ENCODE data around the gene ZFP36L1. TPM values are rescaled to one million over a fixed set of nuclear protein-coding genes. Genes with fewer than 3 reads are reported as not detected.
A peak's percentile ranks its signal among the peaks of the same experiment; 100 is the strongest.

Gene ZFP36L1
- total and polyA plus RNA-seq, 2 experiments from 2014 or later = 219 to 1,327 TPM

GRCh38 chr14:68815298-68816182 lies 22.7 kb upstream of the ZFP36L1 start:
- TF ChIP-seq, protein P1, sequence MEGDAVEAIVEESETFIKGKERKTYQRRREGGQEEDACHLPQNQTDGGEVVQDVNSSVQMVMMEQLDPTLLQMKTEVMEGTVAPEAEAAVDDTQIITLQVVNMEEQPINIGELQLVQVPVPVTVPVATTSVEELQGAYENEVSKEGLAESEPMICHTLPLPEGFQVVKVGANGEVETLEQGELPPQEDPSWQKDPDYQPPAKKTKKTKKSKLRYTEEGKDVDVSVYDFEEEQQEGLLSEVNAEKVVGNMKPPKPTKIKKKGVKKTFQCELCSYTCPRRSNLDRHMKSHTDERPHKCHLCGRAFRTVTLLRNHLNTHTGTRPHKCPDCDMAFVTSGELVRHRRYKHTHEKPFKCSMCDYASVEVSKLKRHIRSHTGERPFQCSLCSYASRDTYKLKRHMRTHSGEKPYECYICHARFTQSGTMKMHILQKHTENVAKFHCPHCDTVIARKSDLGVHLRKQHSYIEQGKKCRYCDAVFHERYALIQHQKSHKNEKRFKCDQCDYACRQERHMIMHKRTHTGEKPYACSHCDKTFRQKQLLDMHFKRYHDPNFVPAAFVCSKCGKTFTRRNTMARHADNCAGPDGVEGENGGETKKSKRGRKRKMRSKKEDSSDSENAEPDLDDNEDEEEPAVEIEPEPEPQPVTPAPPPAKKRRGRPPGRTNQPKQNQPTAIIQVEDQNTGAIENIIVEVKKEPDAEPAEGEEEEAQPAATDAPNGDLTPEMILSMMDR (IDR thresholded peaks at IDR 0.05; ENCODE audit: low read depth, low read length) = no peak
- H3K9me3 ChIP-seq (ENCODE audit: low read depth) = no peaks in the 10 kb centered on the region
- H3K36me3 ChIP-seq = no peaks in the 10 kb centered on the region
- DNase-seq (ENCODE audit: low read depth in 1 of 2, low spot score in 1 of 2) = no peak
- no peak overlapping the region for H3K4me3 ChIP-seq
- no peaks in the 10 kb centered on the region for H3K27me3 ChIP-seq
- peaks cover 31% of the 10 kb centered on the region for H3K4me1 ChIP-seq (ENCODE audit: low read depth)
- peak overlapping the region; percentile 98 for H3K27ac ChIP-seq

GRCh38 chr14:68814539-68815297 lies 21.9 kb upstream of the ZFP36L1 start:
- Histone ChIP-seq H3K9me3 (ENCODE audit: low read depth) (no peaks in the 10 kb centered on the region), H3K4me1 (ENCODE audit: low read depth) (peaks cover 31% of the 10 kb centered on the region), H3K4me3 (peak overlapping the region; percentile 3), H3K36me3 (no peaks in the 10 kb centered on the region), H3K27me3 (no peaks in the 10 kb centered on the region), H3K27ac (peak overlapping the region; percentile 74)
- TF ChIP-seq, protein P1 (IDR thresholded peaks at IDR 0.05; ENCODE audit: low read depth, low read length) = no peak
- peak; percentile 66 to 70 for DNase-seq (ENCODE audit: low read depth in 1 of 2, low spot score in 1 of 2)

GRCh38 chr14:68814238-68814538 lies 21.3 kb upstream of the ZFP36L1 start:
- no peak for DNase-seq (ENCODE audit: low read depth in 1 of 2, low spot score in 1 of 2)
- Histone ChIP-seq H3K27ac (peak overlapping the region; percentile 74), H3K9me3 (ENCODE audit: low read depth) (no peaks in the 10 kb centered on the region), H3K36me3 (no peaks in the 10 kb centered on the region), H3K27me3 (no peaks in the 10 kb centered on the region), H3K4me3 (peak overlapping the region; percentile 3), H3K4me1 (ENCODE audit: low read depth) (peaks cover 26% of the 10 kb centered on the region)
- TF ChIP-seq, protein P1 (IDR thresholded peaks at IDR 0.05; ENCODE audit: low read depth, low read length) = no peak

DNA sequence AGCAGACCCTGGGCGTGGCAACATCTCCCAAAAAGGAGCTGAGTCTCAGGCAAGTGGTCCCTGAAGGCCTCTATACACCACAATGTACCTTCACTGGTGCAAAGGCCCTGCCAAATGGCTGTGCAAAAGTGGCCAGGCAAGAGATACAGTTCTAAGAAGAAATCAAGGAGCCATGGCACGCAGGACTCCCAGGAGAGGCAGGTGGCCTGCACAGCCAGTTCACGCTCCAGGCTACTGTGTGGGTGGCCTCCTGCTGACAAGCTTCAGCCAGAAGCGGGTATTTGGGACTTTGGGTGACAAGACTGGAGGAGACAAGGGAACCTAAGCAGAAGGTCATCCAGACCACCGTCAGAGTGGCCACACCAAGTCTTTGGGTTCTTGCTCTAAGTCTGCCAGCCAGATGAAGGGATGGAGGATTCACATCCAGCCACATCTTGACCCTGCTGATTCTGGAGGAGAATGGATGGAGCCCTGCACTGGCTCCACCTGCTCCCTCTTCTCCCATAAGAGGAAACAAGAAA lies 20.5 kb upstream of the ZFP36L1 start:
- no peak overlapping the region for H3K4me3 ChIP-seq
- TF ChIP-seq, protein P1 (IDR thresholded peaks at IDR 0.05; ENCODE audit: low read depth, low read length) = no peak
- H3K9me3 ChIP-seq (ENCODE audit: low read depth) = no peaks in the 10 kb centered on the region
- no peak for DNase-seq (ENCODE audit: low read depth in 1 of 2, low spot score in 1 of 2)
- H3K4me1 ChIP-seq (ENCODE audit: low read depth) = peaks cover 26% of the 10 kb centered on the region
- no peaks in the 10 kb centered on the region for H3K36me3 ChIP-seq
- no peaks in the 10 kb centered on the region for H3K27me3 ChIP-seq
- no peak overlapping the region for H3K27ac ChIP-seq

DNA sequence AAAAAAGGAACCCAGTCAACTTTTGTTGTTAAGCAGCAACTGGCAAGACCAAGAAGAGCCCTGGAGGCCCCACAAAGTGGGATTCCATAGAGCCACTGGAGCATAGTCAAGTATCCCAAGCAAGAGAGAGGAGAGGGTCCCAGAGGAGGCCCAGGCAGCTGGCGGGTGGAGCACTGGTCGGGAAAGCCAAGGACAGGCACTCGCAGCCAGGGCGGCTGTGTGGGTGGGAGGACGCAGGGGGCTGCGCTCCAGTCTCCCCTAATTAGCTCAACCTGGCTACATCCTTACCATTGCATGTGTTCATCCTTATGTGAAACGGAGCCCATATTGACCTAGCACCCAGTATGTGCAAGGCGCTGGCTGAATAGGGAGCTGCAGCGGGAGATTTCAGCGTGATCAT lies 18.3 kb upstream of the ZFP36L1 start:
- H3K27ac ChIP-seq = no peak overlapping the region

More for the DNA sequence above, 18.3 kb upstream of the ZFP36L1 start:
- Histone ChIP-seq H3K36me3 (no peaks in the 10 kb centered on the region), H3K4me3 (no peak overlapping the region), H3K9me3 (ENCODE audit: low read depth) (no peaks in the 10 kb centered on the region), H3K4me1 (ENCODE audit: low read depth) (peaks cover 27% of the 10 kb centered on the region), H3K27me3 (no peaks in the 10 kb centered on the region)
- TF ChIP-seq, protein P1 (IDR thresholded peaks at IDR 0.05; ENCODE audit: low read depth, low read length) = no peak
- no peak for DNase-seq (ENCODE audit: low read depth in 1 of 2, low spot score in 1 of 2)
